NCI-H1436 (cell line): ENCODE measurements around the gene DOC2A.
"Not testable (repeated sequence)": the region's sequence is repeated elsewhere in the genome, so short reads cannot be mapped to it uniquely, and the experiment has no call there.

Source experiments
- DNase-seq: peaks from one replicate; lab custom pipeline; 2025; lab: John Stamatoyannopoulos, UW

The DOC2A gene

GRCh38 chr16:30027588-30028437 is 17.0 kb upstream of the DOC2A start:
- no peak for DNase-seq

GRCh38 chr16:30026449-30026848 is 15.6 kb upstream of the DOC2A start:
- DNase-seq: no peak

- DNase-seq: no peak
Observed at GRCh38 chr16:30025574-30025973, 14.7 kb upstream of the DOC2A start.

- DNase-seq: no peak
Observed at GRCh38 chr16:30025156-30025555, 14.3 kb upstream of the DOC2A start.

GRCh38 chr16:30024451-30024850 is 13.6 kb upstream of the DOC2A start:
- no peak for DNase-seq

- DNase-seq: no peak
Observed at GRCh38 chr16:30023586-30023985, 12.8 kb upstream of the DOC2A start.

GRCh38 chr16:30022887-30023286 is 12.1 kb upstream of the DOC2A start, which contains the start of gene C16orf92:
C16orf92 (plus strand) TSS chr16:30023198; CDS start chr16:30023341, 143 bp downstream.
- no peak for DNase-seq

- no peak for DNase-seq
Observed at GRCh38 chr16:30018731-30019158, 7.9 kb upstream of the DOC2A start.

GRCh38 chr16:30017937-30018336 is 7.1 kb upstream of the DOC2A start:
- DNase-seq: not testable (repeated sequence)

GRCh38 chr16:30017277-30017656 is 6.4 kb upstream of the DOC2A start:
- no peak for DNase-seq

GRCh38 chr16:30016555-30017276 is 5.9 kb upstream of the DOC2A start:
- DNase-seq: no peak

- DNase-seq: not testable (repeated sequence)
Observed at GRCh38 chr16:30015450-30015849, 4.6 kb upstream of the DOC2A start.

- DNase-seq: not testable (repeated sequence)
Observed at GRCh38 chr16:30012598-30012997, 1.8 kb upstream of the DOC2A start.

- DNase-seq: no peak
Observed at GRCh38 chr16:30011714-30012504, 1.1 kb upstream of the DOC2A start.

- DNase-seq: no peak
Observed at GRCh38 chr16:30009990-30010843, 610 bp downstream of the DOC2A start.

- DNase-seq: no peak
Observed at GRCh38 chr16:30009085-30009862, 1.6 kb downstream of the DOC2A start.

GRCh38 chr16:30007378-30007895 is 3.4 kb downstream of the DOC2A start:
- DNase-seq: no peak

GRCh38 chr16:30006659-30007377 is 4.0 kb downstream of the DOC2A start:
- no peak for DNase-seq

GRCh38 chr16:30006095-30006473 is 4.7 kb downstream of the DOC2A start:
- no peak for DNase-seq
